DMS79 (cell line): ENCODE data around the gene HSCB.
"Not testable (repeated sequence)": the region's sequence is repeated elsewhere in the genome, so short reads cannot be mapped to it uniquely, and the experiment has no call there.

Experiments
- DNase-seq: peaks from one replicate; lab custom pipeline; 2025; lab: John Stamatoyannopoulos, UW

Gene HSCB

DNA sequence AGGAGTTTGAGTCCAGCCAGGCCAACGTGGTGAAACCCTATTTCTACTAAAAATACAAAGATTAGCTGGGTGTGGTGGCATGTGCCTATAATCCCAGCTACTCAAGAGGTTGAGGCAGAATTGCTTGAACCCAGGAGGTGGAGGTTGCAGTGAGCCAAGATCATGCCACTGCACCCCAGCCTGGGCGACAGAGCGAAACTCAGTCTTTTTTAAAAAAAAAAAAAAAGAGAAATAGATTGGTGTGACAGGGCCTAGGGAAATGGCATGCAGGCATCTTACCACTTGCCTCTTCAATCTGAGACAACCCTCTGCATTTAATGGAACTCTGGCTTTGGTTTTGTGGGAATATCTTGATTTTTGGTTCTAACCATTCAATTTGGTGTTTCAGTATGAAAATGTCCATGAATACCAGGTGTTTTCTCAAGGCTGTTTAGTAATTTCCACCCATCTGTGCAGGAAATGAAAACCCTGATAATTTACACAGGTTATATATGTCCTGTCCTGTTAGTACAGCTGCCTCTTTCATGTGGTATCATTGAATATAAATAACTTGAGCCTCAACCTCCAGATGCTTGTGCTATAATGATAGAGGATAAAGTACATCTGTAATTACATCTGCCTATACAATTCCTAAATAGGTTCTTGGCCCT lies 50.1 kb downstream of the HSCB start:
- no peak for DNase-seq

DNA sequence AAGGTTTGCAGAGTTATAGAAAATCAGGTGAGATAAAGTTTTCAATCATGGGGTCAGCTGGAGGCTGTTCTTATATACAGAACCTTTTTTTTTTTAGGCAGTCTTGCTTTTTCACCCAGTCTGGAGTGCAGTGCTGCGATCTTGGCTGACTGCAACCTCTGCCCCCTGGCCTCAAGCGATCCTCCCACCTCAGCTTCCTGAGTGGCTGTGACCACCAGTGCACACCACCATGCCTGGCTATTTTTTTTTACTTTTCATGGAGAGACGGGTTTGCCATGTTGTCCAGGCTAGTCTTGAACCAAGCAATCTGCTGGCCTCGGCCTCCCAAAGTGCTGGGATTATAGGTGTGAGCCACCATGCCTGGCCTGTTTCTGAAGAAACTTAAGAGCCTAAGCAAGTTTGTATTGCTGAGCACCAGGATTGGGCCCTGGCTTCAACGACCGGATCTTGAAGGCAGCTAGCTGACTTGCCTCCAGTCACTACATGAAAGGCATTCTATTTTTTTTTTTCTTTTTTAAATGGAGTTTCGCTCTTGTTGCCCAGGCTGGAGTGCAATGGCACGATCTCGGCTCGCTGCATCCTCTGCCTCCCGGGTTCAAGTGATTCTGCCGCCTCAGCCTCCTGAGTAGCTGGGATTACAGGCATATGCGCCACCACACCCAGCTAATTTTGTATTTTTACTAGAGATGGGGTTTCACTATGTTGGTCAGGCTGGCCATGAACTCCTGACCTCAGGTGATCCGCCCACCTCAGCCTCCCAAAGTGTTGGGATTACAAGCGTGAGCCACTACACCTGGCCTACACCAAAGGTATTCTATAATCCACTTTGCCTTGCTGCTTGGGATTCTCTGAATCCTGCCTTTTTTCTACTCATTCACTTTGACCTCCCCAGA lies 50.9 kb downstream of the HSCB start:
- no peak for DNase-seq

DNA sequence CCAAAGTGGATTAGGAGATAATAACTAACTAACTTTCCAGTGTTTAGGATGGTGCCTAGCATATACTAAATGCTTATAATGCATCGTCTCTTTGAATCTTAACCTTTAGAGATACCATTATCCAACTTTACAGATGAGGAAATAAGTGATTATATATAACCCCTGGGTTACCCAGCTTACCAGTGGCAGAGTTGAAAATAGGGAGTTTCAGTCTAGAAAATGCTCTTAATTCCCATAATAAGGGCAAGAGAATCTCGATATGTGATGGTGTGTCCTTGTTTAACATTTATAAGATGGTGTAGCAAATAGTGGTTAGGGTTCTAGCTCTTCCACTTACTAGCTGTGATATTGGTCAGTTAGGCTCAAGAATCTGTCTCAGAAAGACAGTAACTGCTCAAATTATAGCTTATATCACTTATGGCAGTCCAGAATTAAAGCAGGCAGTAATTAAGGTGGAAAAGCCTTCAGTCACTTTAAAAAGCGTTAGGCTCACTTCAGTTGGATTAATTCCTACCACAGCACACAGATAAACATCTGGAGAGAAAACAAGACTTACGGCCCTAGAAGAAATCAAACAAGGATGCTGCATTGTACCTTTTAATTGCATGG lies 52.2 kb downstream of the HSCB start:
- no peak for DNase-seq

- no peak for DNase-seq
Measured at GRCh38 chr22:28795071-28795693, 53.3 kb downstream of the HSCB start.

DNA sequence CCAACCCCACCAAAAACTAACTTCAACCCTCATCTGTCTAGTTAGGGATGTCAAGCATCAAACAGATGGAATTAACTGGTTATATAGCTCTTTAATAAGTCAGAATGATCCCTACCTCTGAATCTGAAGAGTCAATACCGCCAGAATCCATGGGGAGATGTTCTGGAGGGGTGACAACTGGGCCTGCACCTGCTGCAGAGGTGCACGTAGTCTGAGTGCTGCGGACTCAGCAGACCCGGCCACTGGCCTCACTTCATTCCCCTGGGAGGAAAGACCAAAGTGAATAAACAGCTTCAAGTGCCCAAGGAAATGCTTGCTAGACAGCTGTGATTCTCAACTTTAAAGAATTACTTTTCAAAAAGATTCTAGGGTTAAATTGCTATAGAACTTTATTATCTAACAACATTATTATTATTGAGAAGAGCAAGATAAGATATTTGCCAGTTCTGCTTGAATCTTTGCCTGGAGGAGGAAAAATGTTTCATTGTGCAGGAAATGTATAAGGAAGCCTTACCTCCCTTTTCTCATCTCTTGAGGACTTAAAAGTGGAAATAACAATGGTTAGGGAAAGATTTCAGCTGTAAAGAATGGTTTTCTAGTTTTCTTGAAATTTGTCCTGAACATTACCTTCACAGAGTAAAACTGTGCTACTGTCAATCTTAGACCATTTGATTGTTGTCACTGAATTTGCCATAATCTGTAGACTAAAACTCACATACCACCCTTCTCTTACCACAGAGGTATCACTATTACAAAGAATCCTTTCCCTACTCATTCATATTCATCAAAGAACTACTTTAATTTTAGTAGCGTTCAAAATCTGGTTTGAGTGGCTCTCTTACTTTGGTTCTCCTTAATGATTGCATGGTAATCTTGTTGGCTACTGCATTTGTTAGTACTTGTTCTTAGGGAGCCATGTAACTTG lies 54.4 kb downstream of the HSCB start:
- no peak for DNase-seq

DNA sequence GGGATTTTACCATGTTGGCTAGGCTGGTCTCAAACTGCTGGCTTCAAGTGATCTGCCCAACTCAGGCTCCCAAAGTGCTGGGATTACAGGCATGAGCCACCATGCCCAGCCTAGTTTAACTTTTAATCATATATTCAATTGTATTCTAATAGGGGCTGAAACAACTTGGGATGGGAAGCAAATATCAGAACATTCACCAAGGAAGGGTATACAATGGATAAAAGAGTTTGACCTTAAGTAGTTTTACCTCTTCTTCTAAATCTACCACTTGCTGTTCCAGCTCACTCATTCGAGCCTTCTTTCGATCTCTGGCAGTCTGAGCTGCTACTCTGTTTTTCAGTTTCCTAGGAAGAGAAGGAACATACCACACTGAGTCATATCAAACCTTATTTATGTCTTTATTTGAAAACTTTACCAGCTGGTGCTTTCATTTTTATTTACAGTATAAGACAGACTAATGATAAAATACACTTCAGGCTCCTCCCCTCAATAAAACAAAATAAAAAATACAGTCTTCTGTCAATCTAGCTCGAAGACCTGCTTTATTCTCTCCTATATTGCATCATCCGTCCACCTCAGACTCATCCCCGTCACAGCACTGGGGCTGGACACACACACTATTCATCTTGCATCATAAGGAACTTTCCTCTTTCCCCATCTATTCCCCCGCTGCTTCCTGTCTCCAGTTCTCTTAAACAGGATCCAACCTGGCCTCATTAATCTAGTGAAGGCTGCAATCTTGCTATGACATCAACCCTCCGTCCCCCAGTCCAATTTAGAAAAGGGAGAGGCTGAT lies 57.2 kb downstream of the HSCB start:
- DNase-seq, result peak; percentile 9

DNA sequence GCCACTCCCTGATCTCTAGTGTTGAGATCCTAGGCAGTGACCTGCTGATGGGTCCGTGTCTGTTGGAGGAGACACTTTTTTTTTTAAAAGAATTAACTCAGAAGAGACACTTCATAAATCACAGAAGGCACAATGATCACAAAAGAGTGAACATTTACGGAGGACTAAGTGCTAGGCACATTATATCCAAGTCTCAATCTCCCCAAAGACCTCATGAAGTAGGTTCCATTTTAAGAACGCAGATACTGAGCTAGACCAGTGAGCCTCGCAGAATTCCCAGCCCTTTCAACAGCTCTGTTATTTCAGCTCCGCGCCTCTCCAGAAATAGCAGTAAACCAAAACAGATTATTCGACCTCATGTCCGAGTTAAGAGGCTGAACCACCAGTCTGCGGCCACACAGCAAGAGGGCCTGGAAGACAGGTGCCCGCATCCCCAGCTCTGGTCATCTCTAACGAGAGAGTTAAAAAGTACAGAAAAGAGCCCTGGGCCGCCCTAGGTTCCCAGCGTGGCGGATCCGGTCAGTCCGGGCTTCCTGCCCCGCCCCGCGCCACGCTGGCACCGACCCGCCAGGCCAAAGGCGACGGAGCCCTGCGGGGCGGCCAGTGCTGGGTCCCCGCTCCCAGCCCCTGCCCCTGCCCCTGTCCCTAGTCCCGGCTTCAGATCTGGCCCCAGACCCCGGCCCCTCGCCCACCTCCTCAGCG lies 57.9 kb downstream of the HSCB start:
- no peak for DNase-seq

DNA sequence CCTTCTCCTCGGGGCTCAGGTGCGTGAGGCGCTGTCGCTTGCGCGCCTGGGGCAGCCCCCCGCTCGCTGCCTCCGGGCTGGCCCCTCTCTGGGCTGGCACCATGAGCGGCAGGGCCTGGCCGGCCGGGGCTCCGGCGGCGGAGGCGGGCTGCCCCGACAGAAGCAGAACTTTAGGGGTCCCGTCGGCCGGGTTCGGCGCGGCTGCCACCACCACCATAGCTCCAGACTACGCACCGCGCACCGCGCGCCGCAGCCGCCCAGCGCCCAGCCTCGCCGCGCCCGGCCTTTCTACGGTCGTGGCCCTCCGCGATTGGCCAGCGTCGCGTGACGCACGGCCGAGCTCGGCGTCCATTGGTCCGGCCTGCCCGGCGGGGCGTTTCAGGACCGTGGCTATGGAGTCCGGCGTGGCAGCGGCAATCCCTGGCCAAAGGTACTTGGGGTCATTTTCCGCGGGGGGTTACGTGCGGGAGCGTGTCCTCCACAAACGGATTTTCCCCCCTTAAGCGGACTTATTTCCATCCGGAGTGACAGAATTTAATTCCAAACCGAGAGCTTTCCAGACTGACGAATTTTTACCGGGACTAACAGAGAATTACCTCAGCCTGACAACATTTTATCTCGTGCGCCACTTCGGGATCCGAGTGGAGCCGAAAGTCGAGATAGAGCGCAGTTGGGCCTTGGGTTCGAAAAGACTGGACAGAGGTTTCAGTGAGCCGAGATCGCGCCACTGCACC lies 58.6 kb downstream of the HSCB start, which contains the start of gene XBP1:
XBP1 (minus strand) TSS at position 262 of the 734 bp plus-strand sequence.
- peak; percentile 56 for DNase-seq

DNA sequence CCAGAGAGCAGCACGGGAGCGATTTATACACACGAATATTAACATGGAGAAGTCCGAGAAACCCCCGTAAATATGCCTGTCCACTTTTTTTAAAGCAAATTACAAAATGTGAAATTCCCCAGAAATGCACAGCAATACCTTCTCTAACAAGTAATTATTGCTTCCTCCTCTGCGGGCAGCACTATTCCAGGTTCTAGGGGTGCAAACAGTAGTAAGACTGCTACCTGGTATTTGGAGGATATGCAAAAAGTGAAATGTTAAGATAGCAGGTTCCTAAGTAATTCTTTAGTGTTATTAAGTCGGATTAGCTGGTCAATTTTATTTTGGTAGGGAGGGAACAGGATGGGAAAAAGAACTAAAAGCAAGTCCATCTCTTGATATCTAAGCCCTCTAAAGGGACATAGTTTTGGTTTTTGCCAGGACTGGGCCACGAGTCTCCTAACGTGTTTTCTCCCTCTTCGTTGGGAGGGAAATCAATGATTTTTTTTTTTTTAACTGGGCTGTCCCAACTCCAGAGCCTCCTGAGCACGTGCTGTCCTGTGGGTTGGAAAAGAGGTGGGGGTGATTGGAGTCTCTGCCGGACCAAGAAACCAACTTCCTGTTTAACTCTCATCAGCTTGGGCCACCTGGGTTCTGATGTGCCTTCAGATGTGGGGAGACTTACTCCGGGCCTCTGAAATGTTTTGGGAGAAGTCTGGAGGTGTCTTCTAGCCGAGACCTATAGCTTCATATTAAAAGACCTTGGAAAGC lies 60.2 kb downstream of the HSCB start:
- DNase-seq, result no peak

DNA sequence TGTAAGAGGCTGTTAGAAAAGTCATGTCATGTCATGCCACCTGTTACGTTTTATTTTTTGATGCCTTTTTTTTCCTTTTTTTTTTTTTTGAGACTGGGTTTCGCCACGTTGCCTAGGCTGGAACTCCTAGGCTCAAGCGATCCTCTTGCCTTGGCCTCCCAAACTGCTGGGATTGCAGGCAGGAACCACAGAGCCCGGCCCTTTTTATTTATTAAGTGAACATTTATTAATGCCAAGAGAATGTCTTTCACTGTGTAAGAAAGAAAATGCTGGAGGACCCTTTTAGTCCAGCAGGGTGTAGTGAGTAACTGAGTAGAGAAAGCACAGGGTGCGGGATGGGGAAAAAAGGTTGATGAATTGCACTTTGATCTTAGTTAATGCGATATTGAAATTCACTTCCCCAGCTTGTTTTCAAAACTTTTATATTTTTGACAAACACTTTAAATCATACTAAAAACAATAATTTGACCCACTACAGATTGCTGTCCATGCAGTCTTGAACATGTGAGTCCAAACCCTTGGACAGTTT lies 60.8 kb downstream of the HSCB start:
- DNase-seq, result no peak

- DNase-seq, result not testable (repeated sequence)
Measured at GRCh38 chr22:28805426-28805825, 63.6 kb downstream of the HSCB start.
